ENCODE results near the gene NLK. TPM values are rescaled to one million over a fixed set of nuclear protein-coding genes. Genes with fewer than 3 reads are reported as not detected.

NLK gene
- total RNA-seq, 1 donor from 2014 or later, result 13.3 TPM

DNA sequence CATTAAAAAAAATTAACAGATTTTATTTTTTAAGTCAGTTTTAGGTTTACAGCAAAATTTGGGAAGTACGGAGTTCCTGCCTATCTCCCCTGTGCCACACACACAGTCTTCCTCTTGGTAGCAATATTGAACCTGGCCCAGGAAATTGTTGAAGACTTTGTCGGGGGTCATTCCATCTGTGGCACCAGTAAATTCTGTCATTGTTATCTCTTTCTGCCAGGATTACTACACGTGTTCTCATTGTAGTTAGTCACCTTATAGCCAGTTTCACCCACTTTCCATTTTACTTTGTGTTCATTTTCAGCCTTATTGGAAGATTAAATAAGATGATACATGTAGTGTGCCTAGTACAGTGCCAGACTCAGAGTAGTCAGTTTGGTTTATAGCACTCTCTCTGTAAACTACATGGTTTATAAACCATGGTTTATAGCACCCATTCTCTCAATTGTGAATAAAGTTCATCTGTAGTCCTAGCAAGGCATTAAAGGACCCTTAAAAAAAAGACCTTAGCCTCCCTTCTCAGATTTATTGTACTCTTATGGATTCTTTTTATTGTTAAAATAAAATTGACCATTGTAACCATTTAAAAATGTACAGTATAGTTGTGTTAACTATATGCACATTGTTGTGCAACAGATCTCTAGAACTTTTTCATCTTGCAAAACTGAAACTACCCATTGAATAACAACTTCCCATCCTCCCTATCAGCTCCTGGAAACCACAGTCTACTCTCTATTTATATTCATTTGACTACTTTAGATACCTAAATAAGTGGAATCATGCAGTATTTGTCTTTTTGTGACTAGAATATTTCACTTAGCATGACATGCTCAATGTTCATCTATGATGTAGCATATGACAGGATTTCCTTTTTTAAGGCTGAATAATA is 36.1 kb downstream of the NLK start:
- intact Hi-C loops (cut with DNase I), result no loop called here
- Histone ChIP-seq H3K27ac (no peak overlapping the region), H3K9me3 (no peaks in the 10 kb centered on the region), H3K27me3 (no peaks in the 10 kb centered on the region), H3K4me1 (peaks cover 9% of the 10 kb centered on the region), H3K36me3 (no peaks in the 10 kb centered on the region), H3K4me3 (no peak overlapping the region)
- TF ChIP-seq POLR2AphosphoS5 (IDR thresholded peaks at IDR 0.05; ENCODE audit: insufficient read depth in 1 of 2, low read depth in 1 of 2), result no peak
- no peak for TF ChIP-seq POLR2A (IDR thresholded peaks at IDR 0.05)
- TF ChIP-seq, protein P1, sequence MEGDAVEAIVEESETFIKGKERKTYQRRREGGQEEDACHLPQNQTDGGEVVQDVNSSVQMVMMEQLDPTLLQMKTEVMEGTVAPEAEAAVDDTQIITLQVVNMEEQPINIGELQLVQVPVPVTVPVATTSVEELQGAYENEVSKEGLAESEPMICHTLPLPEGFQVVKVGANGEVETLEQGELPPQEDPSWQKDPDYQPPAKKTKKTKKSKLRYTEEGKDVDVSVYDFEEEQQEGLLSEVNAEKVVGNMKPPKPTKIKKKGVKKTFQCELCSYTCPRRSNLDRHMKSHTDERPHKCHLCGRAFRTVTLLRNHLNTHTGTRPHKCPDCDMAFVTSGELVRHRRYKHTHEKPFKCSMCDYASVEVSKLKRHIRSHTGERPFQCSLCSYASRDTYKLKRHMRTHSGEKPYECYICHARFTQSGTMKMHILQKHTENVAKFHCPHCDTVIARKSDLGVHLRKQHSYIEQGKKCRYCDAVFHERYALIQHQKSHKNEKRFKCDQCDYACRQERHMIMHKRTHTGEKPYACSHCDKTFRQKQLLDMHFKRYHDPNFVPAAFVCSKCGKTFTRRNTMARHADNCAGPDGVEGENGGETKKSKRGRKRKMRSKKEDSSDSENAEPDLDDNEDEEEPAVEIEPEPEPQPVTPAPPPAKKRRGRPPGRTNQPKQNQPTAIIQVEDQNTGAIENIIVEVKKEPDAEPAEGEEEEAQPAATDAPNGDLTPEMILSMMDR (IDR thresholded peaks at IDR 0.05), result no peak
- no peak for DNase-seq (ENCODE audit: extremely low spot score in 2 of 2)

DNA sequence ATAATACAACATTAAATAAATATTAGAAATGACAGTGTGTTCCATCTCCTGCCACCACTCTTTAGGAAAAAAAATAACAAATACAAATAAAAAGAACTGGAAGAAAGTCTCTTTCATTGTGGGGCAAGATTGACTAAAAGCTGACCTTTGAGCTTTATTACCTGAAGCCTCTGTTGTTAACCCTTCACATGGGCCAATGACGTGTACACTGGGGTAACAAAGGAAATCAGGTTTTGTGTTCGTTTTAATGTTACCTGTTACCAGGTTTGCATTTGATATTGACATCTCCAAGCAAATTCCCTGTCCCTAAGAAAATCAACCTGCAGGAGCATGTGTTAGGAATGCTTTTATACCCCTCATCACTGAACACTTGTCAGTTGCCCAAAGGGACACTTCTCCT is 39.0 kb downstream of the NLK start:
- intact Hi-C loops (cut with DNase I), result no loop called here
- DNase-seq (ENCODE audit: extremely low spot score in 2 of 2), result no peak
- no peak overlapping the region for H3K27ac ChIP-seq

DNA sequence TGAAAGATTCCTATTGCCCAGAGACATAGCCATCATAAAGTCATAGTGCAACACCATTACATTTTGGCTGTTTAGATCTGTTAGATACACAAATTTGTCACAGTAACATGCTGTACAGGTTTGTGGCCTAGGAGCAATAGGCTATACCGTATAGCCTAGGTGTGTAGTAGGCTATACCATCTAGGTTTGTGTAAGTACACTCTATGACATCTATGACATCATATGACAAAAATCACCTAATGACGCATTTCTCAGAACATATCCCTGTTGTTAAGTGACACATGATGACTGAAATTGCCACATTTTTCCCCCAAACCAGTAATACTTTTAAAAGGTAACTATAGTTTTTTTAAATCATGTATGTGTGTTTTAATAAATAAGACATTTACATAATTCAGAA is 43.3 kb downstream of the NLK start:
- TF ChIP-seq, protein P1 (IDR thresholded peaks at IDR 0.05), result no peak
- TF ChIP-seq POLR2AphosphoS5 (IDR thresholded peaks at IDR 0.05; ENCODE audit: insufficient read depth in 1 of 2, low read depth in 1 of 2), result no peak
- TF ChIP-seq POLR2A (IDR thresholded peaks at IDR 0.05), result no peak
- Histone ChIP-seq H3K27ac (no peak overlapping the region), H3K4me1 (peaks cover 9% of the 10 kb centered on the region), H3K9me3 (no peaks in the 10 kb centered on the region), H3K27me3 (no peaks in the 10 kb centered on the region), H3K4me3 (no peak overlapping the region), H3K36me3 (no peaks in the 10 kb centered on the region)
- intact Hi-C loops (cut with DNase I), result no loop called here
- no peak for DNase-seq (ENCODE audit: extremely low spot score in 2 of 2)

More for the DNA sequence above, 39.0 kb downstream of the NLK start:
- TF ChIP-seq POLR2AphosphoS5 (IDR thresholded peaks at IDR 0.05; ENCODE audit: insufficient read depth in 1 of 2, low read depth in 1 of 2) (no peak), POLR2A (IDR thresholded peaks at IDR 0.05) (no peak)
- TF ChIP-seq, protein P1 (IDR thresholded peaks at IDR 0.05), result no peak
- Histone ChIP-seq H3K9me3 (no peaks in the 10 kb centered on the region), H3K36me3 (no peaks in the 10 kb centered on the region), H3K4me3 (no peak overlapping the region), H3K27me3 (no peaks in the 10 kb centered on the region), H3K4me1 (peaks cover 9% of the 10 kb centered on the region)

DNA sequence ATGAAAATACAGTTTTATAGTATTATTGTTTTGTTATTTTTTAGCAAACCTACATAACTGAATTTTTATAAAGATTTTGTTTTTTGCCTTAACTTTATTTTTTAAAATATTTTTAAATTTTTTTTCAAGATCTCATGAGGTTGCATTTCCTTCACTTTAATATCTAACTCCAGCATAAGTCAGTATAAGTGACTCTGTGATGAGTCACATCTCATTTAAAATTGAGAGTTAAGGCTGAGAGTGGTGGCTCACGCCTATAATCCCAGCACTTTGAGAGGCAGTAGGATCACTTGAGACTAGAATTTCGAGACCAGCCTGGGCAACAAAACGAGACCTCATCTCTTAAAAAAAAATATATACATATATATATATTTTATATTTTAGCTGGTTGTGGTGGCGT is 44.0 kb downstream of the NLK start:
- intact Hi-C loops (cut with DNase I), result no loop called here
- H3K36me3 ChIP-seq, result no peaks in the 10 kb centered on the region
- H3K4me1 ChIP-seq, result peaks cover 8% of the 10 kb centered on the region
- DNase-seq (ENCODE audit: extremely low spot score in 2 of 2), result no peak
- no peak overlapping the region for H3K27ac ChIP-seq
- H3K27me3 ChIP-seq, result no peaks in the 10 kb centered on the region
- TF ChIP-seq POLR2A (IDR thresholded peaks at IDR 0.05) (no peak), POLR2AphosphoS5 (IDR thresholded peaks at IDR 0.05; ENCODE audit: insufficient read depth in 1 of 2, low read depth in 1 of 2) (no peak)
- TF ChIP-seq, protein P1 (IDR thresholded peaks at IDR 0.05), result no peak
- H3K9me3 ChIP-seq, result no peaks in the 10 kb centered on the region
- H3K4me3 ChIP-seq, result no peak overlapping the region

DNA sequence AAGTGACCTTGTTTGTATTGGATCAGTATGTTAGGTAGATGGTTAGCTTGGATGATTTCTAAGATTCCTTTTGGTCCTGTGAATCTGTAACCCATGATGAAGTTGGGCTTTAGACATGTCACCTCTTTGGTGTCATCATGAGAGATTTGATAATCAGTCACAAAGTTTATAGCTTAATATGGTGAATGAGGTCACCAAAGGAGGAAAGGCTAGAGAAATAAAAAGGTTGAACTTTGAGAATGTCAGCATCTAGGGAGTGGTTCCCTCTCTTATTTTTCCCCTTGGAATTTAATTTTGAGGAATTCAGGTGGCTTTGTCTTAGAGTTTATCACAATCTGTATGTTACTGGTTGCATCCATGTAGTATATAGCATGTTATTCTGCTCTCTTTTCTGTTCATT is 45.3 kb downstream of the NLK start:
- Histone ChIP-seq H3K4me3 (no peak overlapping the region), H3K4me1 (no peaks in the 10 kb centered on the region), H3K27ac (no peak overlapping the region), H3K9me3 (no peaks in the 10 kb centered on the region), H3K36me3 (no peaks in the 10 kb centered on the region), H3K27me3 (no peaks in the 10 kb centered on the region)
- no peak for DNase-seq (ENCODE audit: extremely low spot score in 2 of 2)
- TF ChIP-seq POLR2AphosphoS5 (IDR thresholded peaks at IDR 0.05; ENCODE audit: insufficient read depth in 1 of 2, low read depth in 1 of 2) (no peak), POLR2A (IDR thresholded peaks at IDR 0.05) (no peak)
- intact Hi-C loops (cut with DNase I), result no loop called here
